Hematopoietic multipotent progenitor cell treated with erythropoietin and hydrocortisone succinate and interleukin-3 and kit ligand, for 6 days (in vitro differentiated cells): ENCODE data around the gene SLC12A9.

Experiments used
- DNase-seq: peaks from one replicate; pipeline ENCODE4 v3.0.0-alpha.2; 2015

SLC12A9 gene

GRCh38 chr7:100886142-100886935 lies 33.8 kb downstream of the SLC12A9 start:
- no peak for DNase-seq

GRCh38 chr7:100886936-100887515 lies 34.5 kb downstream of the SLC12A9 start:
- no peak for DNase-seq

DNA sequence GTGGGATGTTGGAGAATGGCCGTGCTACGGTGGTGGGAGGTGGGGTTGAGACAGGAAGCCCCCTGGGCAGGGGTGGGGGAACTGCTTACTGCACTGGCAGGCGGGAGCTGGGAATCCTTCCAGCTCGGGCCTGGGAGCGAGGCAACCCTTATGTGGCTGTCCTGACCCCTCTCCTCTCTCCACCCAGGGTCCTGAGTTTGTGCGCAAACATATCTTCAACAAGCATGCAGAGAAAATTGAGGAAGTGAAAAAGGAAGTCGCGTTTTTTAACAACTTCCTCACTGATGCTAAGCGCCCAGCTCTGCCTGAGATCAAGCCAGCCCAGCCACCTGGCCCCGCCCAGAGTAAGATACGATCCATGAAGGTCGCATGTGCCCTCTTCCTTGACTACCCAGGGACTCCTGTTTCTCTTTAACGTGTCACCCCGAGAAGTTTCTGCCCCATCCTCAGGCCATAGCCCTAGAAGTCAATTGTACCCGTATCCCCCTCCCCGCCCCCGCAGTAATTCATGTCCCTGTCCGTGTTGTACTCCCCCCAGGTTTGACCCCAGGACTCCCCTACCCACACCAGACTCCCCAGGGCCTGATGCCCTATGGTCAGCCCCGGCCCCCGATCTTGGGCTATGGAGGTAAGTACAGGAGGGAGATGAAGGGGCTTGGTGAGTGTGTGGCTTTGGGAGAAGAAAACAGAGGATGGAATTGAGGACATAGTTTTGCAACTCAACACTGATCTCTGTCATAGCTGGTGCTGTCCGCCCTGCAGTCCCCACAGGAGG lies 35.2 kb downstream of the SLC12A9 start:
- peak; percentile 90 for DNase-seq

DNA sequence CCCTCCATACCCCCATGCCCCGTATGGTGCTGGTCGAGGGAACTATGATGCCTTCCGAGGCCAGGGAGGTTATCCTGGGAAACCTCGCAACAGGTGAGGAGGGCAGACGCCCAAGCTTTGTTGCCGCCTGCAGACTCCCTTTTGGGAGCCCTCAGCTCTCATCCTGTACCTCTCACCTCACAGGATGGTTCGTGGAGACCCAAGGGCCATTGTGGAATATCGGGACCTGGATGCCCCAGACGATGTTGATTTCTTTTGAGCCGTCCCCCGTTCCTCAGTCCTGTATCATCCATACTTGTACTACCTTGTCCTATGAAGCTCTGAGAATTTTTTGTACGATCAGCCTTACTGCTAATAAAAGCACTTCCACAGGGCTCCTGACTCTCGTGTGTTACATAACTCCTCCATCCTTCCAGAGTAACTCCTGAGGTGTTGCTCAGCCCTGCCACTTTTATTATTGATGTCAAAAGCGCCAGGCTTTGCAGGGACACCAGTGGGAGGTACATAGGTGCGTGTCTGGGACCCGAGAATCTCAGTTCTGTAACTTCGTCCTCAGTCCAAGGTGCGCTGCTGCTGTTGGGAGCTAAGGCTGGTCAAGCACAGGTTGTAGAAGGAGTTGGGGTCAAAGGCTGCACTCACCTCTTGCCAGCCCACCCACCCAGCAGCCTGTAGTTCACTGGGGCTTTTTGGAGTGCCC lies 35.9 kb downstream of the SLC12A9 start:
- peak; percentile 35 for DNase-seq

DNA sequence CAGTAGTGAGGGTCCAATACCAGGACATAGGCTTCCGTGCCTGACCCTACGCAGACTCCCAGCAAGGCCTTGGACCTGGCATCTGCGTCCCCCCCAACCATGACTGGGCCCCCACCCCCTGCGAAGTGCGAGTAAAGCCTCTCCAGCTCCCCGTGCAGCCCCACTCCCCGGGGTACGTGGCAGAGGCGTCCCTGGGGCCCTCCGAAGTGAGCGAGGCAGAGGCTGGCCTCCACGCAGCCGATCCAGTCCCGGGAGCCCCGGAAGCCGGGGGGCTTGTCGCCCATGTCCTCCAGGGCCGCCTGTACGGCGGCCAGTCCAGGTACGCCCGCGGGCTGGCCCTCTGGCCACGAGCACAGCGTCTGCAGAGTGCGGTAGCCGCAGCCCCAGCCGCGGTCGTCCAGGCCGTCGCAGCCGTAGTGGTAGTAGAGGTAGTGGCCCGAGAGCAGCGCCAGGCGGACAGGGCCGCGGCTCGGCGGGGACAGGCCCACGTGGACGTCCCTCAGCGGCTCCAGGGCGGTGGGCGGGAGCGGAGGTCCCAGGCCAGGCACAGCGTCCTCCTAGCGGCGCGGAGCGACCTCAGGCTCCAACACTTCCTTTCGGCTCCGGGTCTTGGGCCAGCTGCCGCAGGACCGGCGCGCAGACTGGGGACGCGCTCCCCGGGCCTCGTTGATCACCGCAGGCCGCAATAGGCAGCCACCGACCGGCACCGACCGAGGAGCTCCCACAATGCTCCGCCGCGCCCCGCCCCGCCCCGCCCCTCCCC lies 36.7 kb downstream of the SLC12A9 start, which contains the start of gene UFSP1:
UFSP1 (minus strand) TSS at position 728 of the 763 bp plus-strand sequence; CDS start at position 284, 444 bp downstream.
- DNase-seq, result no peak

- no peak for DNase-seq
These were observed 38.4 kb downstream of the SLC12A9 start for GRCh38 chr7:100890653-100891567.

DNA sequence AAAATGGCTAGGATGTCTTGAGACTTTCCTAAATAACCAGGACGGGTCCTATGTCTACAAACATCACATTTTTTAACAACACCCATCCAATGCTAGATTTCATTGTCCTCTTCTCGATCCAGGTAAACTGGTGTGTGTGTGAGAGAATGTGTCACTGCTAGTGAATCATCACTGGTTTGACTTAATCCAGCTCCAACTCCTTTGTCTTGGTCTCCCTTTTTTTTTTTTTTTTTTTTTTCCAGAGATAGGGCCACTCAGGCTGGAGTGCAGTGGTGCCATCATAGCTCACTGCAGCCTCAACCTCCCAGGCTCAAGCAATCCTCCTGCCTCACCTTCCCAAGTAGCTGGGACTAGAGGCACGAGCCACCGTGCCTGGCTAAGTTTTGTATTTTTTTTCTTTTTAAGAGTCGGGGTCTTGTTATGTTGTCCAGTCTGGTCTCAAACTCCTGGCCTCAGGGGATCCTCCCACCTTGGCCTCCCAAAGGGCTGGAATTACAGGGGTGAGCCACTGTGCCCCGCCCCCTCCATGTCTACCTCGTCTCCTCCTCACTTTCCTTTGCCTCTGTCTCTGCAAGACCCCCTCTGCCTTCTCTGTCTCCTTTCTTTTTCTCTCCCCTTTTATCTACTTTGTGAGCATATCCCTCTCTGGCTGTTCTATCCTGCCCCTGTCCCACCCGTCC lies 39.2 kb downstream of the SLC12A9 start:
- no peak for DNase-seq

GRCh38 chr7:100892364-100893317 lies 40.1 kb downstream of the SLC12A9 start:
- no peak for DNase-seq

DNA sequence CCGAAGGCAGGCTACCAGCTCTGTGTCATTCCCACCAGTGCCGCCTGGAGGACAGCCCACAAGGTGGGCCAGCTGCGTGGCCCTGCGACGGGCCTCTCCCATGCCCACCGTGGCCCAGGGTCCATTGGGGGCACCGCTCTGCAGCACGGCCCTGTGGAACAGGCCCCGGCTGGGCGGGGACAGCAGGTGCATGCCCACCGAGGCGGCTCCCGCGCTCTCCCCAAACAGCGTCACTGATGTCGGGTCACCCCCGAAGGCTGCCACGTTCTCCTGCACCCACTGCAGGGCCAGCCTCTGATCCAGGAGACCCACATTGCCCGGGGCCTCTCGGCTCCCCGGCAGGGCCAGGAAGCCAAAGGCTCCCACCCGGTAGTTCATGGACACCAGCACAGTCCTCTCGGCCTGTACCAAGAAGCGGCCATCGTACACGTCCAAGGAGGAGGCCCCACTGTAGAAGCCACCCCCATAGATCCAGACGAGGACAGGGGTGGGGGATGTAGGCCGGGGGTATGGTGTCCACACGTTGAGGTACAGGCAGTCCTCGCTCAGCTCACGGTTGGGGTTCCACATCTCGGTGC lies 40.9 kb downstream of the SLC12A9 start:
- no peak for DNase-seq

DNA sequence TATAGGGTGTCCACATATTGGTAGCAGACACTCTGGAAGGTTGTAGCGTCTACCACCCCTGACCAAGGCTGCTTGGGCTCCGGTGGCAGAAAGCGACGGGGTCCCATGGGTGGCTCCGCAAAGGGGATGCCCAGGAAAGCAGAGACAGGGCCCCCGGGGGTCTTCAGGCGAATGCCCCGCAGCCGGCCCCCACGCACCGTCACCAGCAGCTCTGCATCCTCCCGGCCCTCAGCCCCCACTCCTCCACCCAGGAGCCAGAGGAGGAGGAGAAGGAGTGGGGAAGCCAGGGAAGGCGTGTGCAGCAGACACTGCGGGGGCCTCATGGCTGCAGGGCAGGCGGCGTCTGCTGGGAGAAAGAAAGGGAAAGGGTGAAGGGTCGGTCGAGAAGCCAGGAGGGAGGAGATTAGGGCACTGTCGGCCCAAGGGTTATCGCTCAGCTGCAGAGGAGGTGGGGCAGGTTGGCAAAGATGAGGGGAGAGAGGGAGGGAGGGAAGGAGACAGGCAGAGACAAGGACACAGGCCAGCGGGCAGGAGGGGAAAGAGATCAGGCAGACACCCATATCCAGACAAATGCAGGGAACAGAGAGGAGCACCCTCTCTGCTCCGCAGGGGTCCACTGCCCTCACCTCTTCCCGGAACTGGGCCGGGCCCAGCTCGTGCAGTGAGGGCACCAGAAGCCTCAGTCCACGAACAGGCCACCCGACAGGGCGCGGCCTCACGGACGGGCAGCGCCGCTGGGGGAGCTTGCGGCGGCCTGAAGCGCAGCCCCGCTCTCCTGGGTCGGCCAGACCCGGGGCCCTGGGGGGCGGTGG lies 41.6 kb downstream of the SLC12A9 start:
- peak; percentile 91 for DNase-seq

DNA sequence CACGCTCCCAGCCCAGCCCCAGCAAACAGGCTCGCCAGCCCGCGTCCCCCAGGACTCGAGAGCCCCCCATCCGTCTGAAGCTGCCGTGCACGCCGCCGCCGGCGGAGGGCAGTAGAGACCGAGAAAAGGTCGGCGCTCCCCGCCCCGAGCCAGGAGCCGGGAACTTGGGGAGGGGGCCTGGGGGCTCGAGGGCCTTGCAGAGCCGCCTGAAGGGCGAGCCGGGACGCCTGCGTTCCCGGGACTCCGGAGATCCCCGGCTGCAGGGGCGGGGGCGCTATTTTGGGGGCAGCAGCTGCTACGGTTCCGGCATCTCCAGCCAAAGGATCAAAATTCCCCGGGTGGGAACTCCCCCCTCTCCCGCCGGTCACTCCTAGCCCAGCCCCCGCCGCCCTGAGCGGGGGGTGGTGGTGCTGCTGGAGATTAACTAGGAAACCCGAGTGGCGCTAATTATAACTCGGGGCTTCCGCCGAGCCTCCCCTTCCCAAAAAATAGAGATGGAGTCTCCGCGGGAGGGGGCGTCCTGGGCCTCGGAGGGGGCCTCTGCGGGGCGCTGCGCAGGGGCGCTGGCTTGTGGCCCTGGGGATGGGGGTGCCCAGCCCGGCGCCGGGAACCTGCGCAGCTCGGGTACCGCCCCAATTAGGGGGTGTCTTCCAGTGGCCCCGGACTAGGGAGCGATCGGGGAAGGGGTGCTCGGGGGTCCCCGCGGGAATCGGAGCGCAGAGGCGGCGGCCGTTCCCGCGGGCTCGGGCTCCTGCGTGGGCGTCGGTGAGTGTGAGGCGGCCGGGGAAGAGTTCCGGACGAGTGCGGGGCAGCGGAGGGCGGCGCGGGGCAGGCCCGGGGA lies 42.6 kb downstream of the SLC12A9 start:
- DNase-seq, result peak; percentile 61

DNA sequence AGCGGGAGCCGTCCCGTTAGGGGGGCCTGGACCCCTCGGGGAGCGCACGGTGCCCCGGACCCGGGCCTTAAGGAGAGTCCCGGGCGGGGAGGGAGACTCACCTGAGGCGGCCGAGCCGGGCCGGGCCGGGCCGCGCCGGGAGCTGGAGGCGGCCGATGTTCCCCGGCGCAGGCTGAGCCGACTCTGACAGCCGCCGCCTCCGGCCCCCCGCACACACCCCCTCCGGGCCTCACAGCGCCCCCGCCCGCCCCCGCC lies 43.1 kb downstream of the SLC12A9 start, which contains the start of gene ACHE:
ACHE (minus strand) TSS at position 188 of the 255 bp plus-strand sequence. CDS start 1,656 bp downstream, outside the sequence.
- DNase-seq, result no peak

DNA sequence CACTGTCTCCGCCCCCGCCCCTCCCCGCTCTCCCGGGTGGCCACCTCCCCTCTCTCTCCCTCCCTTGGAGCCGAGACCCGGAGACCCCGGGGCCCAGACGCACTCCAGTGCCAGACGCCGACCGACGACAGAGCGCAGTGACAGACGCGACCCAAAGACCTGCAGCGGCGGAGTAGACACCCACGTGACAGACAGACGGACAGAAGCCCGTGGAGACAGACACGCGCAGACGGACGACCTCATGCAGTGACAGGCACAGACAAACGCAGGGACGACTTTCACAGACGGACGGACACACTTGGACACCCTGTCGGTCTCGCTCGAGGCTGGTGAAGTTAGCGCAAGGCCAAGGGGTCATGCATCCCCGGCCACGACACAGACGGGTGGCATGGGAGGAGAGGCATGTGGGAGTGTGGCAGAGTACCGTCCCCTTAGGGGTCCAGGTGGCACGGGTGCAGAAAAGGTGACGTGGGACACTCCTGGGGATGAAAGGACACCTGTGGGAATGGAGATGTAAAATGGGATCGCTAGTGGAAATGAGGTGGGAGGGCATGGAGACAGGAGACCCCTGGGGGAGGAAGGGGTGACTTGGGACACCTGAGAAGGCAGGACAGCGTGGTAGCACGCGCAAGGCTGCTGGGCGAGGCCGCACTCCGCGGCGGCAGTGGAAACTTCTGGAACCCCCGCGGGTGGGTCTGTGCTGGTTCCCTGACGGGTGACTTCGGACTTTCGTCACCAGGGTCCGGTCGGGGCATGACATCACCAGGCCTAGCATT lies 43.6 kb downstream of the SLC12A9 start:
- DNase-seq, result peak; percentile 66

DNA sequence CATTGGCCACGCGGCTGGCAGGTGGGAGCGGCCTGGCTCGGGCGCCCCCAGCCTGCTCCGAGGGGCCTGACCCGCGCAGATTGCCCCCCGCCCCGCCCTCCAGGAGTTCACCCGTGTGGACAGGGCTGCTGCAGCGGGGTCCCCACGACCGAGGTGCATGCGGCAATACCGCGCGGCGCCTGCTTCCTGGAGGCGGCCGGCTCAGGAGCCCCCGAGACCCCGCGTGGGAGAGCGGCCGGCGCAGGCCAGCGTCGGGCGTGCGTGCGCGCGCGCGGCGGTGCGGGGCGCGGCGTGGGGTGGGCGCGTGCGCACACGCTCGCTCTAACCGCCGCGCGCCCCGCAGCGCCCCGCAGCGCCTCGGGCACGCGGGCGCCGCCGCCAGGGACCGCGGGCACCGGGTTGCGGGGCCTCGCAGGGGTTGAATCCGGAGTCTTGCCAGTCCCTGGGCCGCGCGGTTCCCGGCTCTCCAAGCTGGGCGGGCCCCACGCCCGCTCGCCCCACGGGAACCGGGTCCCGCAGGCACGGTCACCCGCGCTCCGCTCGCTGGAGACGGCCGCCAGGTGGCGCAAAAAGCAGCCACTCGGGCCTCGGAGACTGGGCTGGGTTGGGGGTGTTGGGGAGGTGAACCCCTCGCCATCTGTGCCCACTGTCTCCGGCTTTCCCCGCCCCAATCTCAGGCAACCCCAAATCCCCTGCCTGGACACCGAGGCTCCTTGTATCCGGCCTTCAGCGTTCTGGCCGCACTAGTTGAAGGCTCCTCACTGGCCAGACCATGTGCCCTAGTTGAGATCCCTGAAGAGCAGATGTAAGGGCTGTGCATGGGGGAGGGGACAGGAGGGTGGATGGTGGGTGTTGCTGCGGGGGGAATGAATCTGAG lies 44.5 kb downstream of the SLC12A9 start:
- DNase-seq, result peak; percentile 62

DNA sequence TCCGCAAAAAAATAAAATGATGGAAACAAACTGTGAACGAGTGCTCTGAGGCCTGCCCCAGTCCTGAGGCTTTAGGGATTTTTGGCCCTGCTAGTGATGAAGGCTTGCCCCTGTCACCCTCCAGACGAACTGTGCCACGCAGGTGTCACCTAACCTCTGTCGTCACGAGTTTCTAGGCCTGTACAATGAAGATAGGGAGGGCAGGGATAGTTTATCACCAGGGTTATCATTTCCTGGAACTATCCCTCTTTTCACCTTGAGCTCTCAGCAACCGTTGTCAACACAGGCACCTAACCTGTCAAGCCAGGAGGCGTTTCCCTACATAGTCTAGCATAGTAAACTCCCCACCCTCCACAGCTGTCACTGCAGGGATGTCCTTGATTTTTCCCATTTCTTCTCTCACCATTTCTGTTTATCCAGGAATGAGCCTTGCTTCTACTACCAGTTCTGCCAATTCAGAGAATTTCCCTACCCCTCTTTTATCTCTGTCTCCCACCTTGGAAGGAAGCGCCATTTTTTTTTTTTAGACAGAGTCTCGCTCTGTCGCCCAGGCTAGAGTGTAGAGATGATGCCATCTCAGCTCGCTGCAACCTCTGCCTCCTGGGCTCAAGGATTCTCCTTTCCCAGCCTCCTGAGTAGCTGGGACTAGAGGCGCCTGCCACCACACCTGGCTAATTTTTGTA lies 45.4 kb downstream of the SLC12A9 start:
- DNase-seq, result peak; percentile 51
